ENCODE data around the gene KAZN.

Gene KAZN

GRCh38 chr1:14825396-14825795 is 226.9 kb downstream of the KAZN start:
- no peak for DNase-seq (ENCODE audit: low spot score)

GRCh38 chr1:14826172-14826636 is 227.7 kb downstream of the KAZN start:
- no peak for DNase-seq (ENCODE audit: low spot score)

- no peak for DNase-seq (ENCODE audit: low spot score)
These were observed 228.3 kb downstream of the KAZN start for GRCh38 chr1:14826731-14827326.

- no peak for DNase-seq (ENCODE audit: low spot score)
These were observed 229.4 kb downstream of the KAZN start for GRCh38 chr1:14827870-14828269.

DNA sequence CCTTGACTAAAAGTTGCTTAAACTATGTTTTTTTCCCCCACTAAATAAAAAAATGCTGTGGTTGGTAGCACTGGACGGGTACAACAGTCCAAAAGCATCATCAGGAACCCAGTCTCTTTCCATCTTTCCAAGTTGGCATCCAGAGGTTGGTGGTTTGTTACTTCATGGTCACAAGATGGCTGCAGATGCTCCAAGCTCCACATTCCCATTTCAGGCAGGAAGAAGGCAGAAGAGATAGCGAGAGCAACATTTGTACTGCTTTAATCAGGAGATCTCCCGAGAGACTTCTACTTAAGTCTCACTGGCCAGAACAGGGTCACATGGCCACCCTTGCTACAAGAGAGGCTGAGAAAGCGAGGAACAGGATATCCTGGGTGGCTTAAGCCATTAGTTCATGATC is 230.2 kb downstream of the KAZN start:
- DNase-seq (ENCODE audit: low spot score), result no peak

DNA sequence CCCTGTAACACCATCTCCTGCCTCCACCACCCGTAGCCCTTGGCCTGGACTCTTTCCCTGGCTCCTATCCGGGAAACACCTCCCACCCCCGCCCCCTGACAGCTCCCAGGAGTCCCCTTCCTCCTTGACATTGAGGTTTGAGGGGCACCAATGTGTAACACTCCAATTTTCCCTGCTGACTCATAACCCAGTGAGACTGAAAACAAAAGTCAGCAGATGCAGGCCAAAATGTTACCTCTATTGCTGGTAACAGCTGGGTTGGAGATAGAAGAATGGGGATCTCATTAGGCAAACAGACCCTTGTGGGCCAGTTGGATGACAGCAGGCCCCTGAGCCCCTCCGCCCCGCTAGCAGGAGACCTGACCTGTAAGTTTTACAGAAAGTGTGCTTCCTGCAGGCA is 237.2 kb downstream of the KAZN start:
- no peak for DNase-seq (ENCODE audit: low spot score)

- DNase-seq (ENCODE audit: low spot score), result no peak
These were observed 238.1 kb downstream of the KAZN start for GRCh38 chr1:14836426-14837140.

DNA sequence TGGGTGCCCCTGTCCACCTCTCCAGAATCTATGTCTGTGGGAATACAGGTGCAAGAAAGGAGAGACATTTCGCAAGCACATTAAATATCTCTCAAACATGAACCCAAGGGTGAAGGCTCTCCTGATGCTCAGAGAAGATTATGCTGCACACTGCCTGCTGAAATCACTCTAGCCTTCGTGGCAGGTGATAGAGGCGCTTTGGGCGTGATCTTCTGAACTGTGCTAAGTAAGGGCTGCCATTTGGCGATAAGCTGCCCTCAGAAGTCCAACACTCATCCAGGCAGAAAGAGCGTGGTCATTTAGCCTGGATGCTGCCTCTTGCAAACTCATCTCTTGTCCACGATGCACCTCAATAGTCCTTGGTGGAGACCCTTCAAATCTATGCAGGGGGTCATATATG is 241.9 kb downstream of the KAZN start:
- no peak for DNase-seq (ENCODE audit: low spot score)

- no peak for DNase-seq (ENCODE audit: low spot score)
These were observed 243.0 kb downstream of the KAZN start for GRCh38 chr1:14841456-14841855.

GRCh38 chr1:14841951-14842350 is 243.5 kb downstream of the KAZN start:
- DNase-seq (ENCODE audit: low spot score), result no peak

DNA sequence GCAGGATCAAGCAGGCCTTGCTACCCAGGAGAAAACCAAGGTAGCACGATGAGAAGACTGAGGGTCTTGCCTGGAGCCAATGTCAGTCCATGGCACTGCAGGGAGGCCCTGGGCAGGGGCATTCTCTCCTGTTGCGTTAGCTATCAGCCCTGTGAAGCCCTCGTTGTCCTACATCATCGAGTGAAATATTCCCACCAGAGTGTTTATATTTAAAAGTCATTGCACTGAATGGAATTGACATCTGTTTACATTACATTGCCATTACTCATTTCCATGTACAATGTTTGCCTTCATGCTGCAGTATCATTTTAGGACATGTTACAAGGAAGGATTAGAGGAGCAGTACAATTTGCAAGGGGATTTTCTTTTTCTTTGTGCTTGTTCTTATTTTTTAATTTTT is 243.9 kb downstream of the KAZN start:
- no peak for DNase-seq (ENCODE audit: low spot score)

DNA sequence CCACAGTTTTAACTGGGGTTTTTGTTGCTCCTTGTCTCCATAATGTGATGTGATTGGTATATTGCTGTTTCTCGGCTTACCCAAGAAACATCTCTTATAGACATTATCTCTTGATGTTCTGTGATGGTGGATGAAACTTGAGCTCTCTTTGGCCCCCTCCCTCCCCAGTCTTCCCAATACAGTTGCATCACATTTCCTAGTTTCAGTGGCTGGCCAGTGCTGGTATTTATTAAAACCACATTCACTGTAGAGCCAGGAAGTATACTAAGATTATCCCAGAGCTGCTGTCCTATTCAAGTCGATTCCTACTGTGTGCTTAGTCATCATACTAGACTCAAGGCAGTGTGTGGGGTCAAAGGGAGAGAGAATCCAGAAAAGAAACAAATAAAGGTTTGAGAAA is 244.4 kb downstream of the KAZN start:
- DNase-seq (ENCODE audit: low spot score), result no peak

- no peak for DNase-seq (ENCODE audit: low spot score)
These were observed 245.0 kb downstream of the KAZN start for GRCh38 chr1:14843525-14843924.

- no peak for DNase-seq (ENCODE audit: low spot score)
These were observed 245.9 kb downstream of the KAZN start for GRCh38 chr1:14844356-14844755.

DNA sequence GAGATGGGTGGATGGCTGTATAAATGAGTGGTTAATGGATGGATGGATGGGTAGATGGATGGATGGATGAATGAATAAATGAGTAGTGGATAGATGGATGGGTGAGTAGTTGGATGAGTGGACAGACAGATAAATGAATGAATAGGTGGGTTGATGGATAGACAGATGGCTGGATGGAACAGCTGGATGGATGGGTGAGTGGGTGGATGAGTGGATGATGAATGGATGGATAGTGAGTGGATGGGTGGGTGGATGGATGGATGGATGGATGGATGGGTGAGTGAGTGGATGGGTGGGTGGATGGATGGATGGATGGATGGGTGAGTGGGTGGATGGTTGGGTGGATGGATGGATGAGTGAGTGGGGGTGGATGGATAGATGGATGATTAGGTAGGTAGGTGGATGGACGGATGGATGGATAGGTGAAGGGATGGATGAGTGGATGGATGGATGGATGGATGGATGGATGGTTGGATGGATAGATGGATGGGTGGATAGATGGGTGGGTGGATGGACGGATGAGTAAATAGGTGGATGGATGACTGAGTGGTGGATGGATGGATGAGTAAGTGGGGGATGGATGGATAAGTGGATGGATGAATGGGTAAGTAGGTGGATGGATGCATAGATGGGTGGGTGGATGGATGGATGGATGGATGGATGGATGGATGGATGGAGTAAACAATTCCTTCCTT is 246.6 kb downstream of the KAZN start:
- DNase-seq (ENCODE audit: low spot score), result no peak

GRCh38 chr1:14845851-14846250 is 247.4 kb downstream of the KAZN start:
- no peak for DNase-seq (ENCODE audit: low spot score)

- no peak for DNase-seq (ENCODE audit: low spot score)
These were observed 248.2 kb downstream of the KAZN start for GRCh38 chr1:14846688-14847087.

DNA sequence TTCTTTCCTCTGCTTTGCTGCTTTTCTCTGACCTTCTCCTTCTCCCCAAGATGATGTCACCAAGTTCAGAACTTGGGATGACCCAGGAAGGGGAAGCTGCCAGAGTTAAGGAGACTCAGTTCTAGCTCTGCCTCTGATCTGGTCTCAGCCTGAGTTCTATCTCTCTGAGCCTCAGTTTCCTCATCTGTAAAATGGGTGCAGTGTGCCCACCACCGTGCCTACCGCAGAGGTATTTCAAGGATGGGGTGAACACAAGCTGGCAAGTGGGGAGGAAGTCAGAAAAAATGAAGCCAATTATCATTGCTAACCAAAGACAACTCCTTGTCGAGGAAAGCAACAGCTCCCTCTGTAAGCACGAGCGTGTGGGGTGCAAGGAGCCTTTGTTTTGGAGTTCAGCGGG is 249.7 kb downstream of the KAZN start:
- no peak for DNase-seq (ENCODE audit: low spot score)

DNA sequence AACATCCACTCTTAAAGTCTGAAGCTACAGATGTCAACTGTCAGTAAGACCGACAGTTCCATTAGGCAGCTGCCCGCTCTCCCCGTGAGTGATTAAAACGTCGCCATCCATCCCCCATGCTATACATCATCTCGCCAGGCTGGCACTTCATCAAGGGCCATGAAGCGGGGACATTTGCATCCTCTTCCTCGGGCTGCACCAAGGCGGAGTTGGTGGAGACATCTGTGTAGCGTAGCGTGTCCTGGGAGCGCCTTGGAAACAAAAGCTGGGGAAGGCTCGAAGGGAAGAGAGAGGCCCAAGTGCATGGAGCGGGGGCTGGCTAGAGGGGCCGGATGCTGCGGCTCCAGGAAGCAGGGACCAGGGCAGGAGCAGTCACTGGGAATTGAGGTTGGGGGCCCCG is 250.1 kb downstream of the KAZN start:
- no peak for DNase-seq (ENCODE audit: low spot score)

GRCh38 chr1:14849038-14849437 is 250.6 kb downstream of the KAZN start:
- DNase-seq (ENCODE audit: low spot score), result no peak

- DNase-seq (ENCODE audit: low spot score), result no peak
These were observed 252.1 kb downstream of the KAZN start for GRCh38 chr1:14850563-14850962.

DNA sequence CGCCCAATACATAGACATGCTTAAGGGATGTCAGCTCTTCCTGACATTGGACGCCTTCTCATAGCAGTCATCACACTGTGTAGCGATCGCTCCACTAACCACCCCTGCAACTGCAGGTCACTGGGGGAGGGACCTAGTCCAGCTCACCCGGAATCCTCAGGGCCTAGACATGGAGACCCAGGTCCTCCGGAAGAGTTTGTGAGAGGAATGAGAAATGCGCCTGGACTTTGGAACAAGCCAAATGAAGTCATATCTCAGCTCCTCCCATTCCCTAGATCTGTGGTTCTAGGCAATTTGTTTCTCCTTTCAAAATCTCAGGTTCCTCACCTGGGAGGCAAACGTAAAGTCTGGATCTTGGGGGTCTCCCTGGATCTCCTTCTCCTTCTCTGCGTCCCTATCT is 253.3 kb downstream of the KAZN start:
- DNase-seq (ENCODE audit: low spot score), result no peak

GRCh38 chr1:14852291-14852690 is 253.8 kb downstream of the KAZN start:
- no peak for DNase-seq (ENCODE audit: low spot score)
